GM19328 (cell line): Measurements from ENCODE around the gene PTPRO.

Experiments used
- ATAC-seq: cut with Tn5 transposase; IDR thresholded peaks from one replicate; pipeline ENCODE4 v1.9.1; 2021; ENCODE audit warnings: mild to moderate bottlenecking, moderate library complexity; ENCODE audit not compliant: unreplicated experiment

Gene PTPRO

DNA sequence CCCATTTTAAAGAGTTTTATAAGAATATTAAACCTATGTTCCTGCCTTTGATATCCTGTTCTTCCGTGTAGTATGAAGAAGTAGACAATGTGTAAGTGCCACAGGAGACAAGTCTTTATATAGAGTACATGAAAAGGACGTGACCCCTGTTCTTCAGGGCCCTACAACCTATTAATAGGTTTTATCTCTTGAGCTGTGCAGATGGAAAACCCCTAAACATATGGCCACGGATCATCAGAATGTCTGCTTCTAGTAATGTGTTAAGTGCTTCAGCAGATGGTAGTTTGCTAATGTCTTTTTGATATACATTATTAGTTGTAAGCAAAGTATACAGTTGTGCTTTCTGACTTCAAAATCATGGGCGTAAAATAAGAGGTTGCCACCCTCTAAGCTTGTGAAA, 228.5 kb downstream of the PTPRO start:
- ATAC-seq = no peak

DNA sequence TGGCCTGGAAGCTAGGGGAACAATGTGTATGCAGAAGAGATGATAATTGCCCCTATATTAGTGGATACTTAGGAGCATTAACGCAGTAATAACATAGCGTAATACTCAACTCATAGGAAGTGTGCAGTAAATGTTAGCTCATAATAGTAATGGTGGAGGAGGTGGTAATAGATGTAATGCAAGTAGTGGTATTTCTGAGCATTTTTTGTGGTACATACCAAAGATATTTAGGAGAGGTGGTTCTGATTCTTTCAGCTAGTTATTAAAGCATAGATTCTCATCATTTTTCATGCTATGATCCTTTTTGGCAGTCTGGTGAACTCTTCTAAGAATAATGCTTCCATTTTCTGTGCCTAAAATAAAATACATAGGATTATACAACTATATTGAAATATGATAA, 233.1 kb downstream of the PTPRO start:
- ATAC-seq = no peak

DNA sequence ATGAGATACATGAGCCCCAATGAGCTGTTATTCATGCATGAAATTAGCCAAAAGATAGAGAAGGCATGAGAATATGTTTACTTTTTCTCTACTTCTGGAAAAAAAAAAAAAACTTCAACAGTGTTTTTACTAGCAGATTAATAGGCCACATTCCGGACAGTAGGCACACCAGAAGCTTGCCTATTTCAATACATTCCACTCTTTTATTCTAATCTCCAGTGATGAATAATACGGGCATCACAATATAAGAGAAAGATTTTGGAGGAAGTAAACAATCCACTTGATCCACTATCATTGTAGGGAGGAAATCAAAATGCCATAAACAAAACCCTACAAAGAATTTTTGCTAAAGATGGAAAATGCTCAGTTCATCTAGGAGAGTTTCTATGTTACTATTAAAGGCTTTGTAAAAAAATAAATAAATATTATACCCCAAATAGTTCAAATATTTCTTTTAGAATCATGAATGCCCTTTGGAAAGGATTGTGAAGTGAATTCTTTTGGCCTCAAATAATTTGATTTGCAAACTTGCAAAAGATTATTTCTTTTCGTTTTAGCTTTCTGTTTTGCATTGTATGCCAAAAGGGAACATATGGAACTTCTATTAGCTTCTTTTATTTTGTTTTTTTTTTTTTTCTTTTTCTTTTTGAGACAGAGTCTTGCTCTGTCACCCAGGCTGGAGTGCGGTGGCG, 234.2 kb downstream of the PTPRO start:
- ATAC-seq = no peak

DNA sequence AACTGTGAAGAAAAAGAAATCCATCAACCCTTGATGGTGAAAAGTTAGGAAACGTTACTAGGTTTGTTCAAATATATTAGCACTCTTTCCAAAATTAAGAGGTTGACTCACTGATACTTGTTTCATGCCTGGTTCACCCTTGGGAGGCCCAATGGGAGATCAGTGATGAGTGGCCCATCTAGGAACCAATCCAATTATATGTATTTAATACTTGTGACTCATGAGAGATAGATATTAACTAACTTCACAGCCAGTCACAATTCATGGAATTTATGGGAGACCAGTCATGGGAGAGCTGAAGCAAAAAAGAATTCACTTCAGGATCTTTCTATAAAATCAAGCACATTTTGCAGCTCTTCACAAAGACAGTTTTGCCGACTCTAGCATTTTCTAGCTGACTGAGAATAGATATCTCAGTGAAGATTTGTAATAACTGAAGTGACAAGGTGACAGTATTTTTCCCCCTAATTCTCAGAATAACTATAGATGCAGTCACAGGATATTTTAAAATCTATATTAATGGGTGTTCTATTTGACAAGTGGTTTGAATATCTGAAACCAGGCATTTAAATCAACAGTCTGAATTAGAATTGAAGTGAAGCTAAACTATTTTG, 236.7 kb downstream of the PTPRO start:
- ATAC-seq = no peak

DNA sequence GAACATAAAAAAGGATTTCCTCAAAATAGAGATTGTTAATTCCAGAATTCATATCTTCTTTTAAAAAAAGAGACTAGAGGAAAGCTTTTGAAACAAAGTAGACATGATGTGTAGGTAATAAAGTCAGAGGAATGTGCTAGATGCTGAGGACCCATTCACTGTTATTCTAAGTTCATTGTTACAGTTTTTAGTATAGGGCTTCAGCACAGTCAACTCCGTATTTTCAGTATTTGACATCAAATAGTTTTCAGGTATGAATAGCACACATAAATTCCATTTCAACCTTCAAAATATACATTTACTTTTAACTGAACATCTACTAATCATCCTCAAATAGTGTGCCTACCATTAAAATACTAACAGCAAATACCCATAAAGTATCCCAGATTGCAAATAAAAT, 239.1 kb downstream of the PTPRO start:
- no peak for ATAC-seq

DNA sequence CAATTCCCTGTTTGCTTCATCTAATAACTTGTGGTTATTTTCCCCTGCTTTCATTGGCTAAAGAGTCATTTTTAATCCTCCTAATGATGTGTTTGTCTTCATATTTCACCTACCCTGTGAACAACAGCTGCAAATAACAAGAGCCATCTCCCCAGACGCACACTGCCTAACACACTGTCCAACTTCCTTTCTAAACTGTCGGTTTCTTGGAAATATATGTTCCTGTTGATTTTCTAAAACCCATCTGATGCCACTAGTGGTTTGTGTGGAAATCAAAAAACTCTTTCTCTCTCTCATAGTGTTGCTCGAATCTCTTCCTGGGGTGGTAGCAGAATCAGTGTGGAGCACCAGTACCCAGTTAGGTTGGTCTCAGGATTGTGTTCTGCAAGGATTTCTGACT, 240.0 kb downstream of the PTPRO start:
- no peak for ATAC-seq

DNA sequence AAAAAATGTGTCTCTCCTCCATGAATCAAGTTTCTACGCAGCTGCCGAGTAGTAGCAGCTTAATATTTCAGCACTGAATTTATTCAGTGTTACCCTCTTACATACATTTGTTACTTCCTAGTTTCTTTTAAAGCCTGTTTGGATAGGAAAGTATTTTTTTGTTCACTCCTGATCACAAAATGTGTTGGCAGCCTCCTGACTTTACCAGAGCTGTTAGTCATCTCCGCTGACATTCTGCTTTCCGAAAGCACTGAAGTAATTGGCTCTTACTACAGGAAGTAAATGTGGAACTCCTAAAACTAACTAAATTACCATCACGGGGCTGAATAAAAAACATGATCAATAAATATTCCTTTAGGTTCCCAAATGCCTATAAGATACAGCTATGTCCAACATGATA, 241.4 kb downstream of the PTPRO start:
- no peak for ATAC-seq

DNA sequence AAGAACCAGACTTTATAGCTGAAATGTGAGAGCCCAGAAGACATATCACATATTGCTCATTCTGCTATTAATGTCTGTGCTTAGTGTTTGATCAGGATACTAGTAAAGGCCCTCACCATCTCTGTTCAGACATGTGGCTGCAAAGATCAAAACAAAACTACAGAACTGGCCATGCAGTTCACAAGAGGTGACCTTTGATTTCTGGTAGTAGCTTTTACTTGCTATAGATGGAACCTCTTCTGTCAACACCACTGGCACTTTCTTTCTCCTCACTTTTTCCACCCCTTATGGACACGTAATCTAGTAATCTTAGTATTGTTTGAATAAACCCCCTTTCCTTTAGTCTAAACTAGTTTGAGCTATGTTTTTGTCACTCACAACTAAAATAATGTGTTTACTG, 252.0 kb downstream of the PTPRO start:
- ATAC-seq = no peak

DNA sequence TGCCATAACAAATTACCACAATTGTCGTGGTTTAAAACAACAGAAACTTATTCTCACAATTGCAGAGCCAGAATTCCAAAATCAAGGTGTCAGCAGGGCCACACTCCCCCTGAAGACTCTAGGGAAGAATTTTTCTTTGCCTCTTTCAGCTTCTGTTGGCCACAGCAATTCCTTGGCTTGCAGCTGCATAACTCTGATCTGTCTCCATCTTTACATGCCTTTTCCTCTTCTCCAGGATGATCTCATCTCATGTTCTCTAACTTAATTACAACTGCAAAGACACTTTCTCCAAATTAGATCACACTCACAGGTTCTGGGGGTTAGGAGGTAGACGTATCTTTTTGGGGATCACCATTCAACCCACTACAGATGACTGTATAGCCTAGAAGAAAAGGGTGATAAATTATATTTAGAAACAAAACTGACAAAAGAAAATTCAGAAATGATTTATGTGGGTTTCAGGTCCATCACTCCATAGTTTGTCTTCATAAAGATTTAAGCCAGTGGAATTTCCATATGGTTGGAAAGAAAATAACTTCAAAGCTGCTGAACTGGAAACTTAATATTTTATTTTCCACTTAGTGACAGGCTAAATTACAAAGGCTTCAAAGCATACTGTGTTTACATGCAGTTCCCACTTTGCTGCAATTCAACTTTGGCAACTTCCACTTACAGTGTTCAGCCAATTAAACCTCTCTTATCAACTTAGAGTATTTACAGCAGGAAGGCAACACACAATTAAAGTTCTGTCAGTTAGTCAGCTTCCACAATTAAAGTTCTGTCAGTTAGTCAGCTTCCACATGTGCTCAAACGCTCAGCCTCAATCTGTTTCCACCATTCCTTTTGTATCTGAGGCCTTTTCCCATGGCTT, 253.6 kb downstream of the PTPRO start:
- no peak for ATAC-seq

DNA sequence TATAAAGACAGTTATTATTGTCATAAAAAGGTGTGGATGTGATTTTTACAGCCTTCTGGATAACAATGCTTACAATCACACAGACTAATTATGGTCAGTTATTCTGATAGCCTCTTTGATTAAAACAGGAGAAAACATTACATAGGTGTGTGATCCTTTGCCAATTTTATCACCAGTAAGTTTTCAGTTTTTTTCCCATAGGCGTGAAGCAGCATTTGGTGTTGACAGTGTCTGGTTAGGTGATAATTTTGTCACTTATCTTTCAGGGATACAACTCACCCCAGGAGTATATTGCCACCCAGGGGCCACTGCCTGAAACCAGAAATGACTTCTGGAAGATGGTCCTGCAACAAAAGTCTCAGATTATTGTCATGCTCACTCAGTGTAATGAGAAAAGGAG, 258.1 kb downstream of the PTPRO start:
- no peak for ATAC-seq

DNA sequence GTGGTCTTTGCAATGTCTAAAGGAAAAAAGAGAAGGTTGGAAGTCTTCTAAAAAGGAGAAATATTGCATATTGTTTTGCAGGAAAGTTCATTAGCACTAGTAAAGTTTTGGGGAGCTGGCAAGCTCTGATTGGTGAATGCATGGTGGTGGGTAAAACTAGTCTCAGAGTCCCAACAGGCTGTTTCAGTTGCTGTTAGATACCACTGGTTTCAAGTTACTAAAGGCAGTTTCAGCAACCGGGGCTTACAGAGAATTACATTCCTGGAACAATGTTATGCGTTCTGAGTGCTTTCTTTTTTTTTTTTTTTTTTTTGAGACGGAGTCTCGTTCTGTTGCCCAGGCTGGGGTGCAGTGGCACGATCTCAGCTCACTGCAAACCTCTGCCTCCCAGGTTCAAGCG, 258.7 kb downstream of the PTPRO start:
- ATAC-seq = no peak

DNA sequence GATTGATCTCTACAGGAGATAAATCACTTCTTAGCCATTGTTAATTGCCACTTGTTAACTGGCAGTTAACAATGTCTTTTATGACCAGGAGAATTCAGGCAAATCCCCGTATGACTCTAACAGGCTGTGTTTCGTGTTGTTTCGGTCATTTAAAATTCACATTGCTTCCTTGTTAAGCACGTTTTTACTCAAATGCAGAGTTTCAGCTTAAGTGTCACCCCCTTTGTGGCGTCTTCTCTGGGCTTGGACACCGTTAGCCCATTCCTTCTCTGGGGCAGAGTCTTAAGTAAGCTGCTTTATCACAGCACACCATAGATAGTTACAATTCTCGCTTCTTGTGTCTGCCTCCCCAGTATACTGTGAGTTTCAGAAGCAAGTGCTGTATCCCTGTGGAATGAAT, 261.5 kb downstream of the PTPRO start:
- no peak for ATAC-seq

DNA sequence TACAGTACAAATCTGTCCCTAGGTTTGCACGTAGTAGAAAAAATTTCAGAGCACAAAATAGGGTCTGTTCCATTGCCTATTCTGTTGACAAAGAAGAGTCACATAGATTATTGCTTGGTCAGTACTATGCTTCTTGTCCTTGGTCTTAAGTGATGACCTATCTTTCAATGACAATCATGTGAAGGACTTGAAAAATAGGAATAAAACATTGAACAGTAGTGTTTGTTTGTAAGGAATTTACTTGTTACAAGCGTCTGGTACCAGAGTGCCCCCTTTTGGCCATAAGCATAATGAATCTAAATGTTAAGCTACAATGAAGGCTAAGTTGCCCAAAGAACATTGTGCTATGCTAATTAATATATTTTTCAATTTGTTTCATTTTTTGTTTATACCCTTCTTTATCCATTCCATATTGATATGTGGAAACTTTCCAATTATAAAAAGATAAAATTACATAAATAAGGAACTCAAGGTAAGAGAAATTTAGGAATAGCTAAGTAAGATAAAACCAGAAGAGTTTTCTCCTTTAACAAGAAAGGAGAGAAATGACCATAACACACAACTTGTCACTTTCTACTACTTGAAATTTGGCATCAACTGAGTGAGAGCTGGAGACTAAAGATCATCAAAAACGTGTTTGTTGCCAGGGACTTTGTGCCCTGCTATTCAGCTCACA, 262.2 kb downstream of the PTPRO start:
- ATAC-seq = no peak

DNA sequence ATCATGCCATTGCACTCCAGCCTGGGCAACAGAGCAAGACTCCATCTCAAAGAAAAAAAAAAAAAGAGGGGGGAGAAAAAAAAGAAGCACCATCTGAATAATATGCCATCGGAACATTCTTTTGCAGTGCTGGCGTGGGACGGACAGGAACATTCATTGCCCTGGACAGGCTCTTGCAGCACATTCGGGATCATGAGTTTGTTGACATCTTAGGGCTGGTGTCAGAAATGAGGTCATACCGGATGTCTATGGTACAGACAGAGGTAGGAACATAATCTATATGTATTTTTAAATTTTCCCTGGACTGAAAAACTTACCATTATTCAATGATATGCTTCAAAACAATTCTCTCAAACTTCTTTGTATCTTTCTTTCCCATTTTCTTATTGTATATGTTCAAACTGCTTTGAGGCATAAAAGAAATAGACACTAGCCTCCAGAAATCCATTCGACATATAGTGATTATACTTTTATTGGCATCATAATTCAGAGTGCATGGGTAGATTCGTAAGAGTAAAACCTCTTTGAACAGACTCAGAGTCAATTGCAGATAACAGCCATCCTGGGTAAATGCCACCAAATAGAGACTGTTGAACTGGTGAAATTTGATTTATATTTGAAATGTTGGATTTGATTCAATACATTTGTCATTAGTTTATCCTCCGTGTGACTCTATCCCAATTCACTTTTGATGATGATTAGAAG, 267.2 kb downstream of the PTPRO start:
- no peak for ATAC-seq

DNA sequence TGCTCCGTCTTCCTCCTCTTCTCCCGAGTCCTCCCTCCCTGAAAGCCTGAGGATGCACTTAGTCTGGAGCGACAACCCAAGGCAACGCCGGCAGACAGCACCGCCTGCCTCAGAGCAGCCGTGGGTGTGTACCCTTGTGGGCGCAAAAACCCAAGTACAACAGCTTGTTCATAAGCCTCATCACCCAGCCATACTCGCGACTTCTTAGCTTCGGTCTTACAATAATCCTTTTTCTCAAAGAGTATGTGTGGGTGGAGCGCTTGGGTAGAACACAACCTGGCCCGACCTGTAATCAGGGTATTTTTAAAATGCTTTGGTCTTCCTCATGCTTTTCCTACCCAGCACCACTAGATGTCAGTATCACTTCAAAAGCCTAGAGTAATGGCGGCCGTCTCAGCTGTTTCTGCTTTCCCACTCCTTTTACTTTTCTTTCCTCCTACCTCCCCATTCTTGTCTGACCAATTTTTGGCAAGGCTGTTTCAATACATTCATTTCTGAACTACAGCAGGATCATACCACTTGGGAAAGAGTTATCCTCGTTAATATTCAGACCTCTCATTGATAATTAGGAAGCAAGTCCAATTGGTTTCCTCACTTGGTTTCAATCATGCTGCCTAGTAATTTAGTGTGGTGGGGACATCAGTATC, 268.0 kb downstream of the PTPRO start:
- peak; percentile 80 for ATAC-seq

DNA sequence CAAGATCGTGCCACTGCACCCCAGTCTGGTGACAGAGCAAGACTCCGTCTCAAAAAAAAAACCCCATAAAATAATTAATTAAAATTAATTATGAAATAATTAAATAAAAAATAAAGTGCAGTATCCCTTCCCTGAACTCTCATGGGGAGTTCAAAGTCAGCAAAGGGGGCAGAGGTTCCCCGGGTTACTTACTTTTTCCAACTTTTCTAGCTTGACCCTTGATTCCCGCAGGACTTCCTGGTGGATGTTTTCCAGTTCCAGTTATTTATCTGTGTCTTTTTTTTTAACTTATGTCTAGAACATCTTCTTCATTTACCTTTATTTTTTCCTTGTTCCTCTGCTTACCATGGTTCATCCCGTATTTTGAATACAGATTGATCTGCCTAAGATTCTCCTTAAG, 269.5 kb downstream of the PTPRO start:
- ATAC-seq = no peak

DNA sequence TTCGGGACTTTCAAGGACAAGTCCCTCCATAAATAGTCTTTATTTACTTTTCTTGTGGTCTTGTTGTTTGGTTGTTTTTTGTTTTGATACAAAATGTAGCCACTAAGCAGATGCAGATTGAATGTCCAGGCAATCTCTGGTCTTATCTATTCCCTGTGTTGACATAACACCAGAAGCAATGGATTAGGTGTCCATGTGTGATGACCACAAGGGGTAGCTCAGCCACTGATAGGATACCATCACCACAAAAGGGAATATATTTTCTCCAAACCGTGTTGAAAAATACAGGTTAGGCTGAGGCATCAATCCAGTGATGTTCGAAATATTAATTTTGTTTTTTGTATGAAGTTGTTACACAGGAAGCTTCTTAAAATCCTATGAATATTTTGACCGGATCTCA, 270.6 kb downstream of the PTPRO start:
- no peak for ATAC-seq

DNA sequence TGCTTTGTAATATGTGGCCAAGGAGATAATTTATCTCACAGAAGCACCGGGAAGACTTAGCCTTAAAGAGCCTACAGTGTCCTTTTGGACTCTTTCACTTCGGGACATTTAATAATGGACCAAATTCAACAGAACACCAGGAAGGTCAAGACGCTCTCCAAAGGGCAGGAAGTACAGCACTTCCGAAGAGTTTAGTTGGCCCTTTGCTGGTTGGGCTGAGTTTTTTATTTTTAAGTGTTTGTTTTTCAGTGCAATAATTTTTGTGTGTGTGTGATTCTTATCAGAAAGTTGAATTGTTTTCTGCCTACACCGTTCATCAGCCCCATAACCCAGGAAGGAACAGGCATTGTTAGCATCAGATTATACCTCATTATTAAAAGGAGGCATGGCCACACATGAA, 273.9 kb downstream of the PTPRO start:
- ATAC-seq = no peak

DNA sequence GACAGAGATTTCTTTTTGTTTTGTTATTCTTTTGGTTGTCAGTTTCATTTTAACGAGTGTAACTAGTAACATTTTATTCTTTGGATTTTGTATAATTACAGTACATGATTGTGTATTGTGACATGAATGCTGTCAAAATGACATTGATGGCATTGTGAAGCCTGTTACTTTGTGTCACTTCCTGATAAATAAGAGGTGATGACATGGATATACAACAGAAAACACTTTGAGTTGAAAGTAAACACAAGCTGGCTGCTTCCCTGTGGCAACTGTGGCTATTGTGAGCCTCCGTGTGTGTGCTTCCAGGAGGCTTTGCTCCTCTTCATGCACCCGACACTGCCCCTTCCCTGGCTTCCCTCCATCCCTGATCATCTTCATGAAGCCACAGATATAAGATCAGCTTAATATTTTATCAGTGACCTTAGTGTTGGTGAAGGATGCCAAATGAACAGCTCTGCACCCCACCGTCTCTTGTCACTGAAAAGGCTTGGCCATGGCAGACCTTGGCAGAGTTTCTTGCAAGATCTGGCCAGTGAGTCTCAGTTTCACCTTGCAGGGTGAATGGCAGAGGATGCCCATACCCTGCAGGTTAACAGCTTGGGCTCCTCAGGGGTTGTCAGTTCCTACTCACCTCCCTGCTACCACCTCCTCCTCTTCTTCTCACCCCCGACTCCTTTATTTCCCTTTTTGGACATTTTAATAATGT, 275.0 kb downstream of the PTPRO start:
- ATAC-seq = no peak
